Mucosa of descending colon (tissue), 3 donors: Measurements from ENCODE around the gene PSAPL1. TPM values are rescaled to one million over a fixed set of nuclear protein-coding genes. Genes with fewer than 3 reads are reported as not detected.
A peak's percentile ranks its signal among the peaks of the same experiment; 100 is the strongest.

Experiments used
- ATAC-seq: fragments of 200-7000 bp; cut with Tn5 transposase; one replicate; pipeline ENCODE4 v1.9.1; 2020; ENCODE audit warnings: mild to moderate bottlenecking, moderate library complexity
- DNase-seq, 3 donors: peaks; one replicate each; pipeline ENCODE4 v3.0.0-alpha.2; 2020
- H3K36me3 ChIP-seq: fragments of 200-600 bp; one replicate; pipeline ENCODE4 v1.8.0; 2021; ENCODE audit warnings: low read depth, mild to moderate bottlenecking
- H3K4me1 ChIP-seq: fragments of 200-600 bp; one replicate; pipeline ENCODE4 v1.8.0; 2021; ENCODE audit warnings: low read depth, mild to moderate bottlenecking
- H3K4me3 ChIP-seq: fragments of 200-600 bp; one replicate; pipeline ENCODE4 v1.8.0; 2021; ENCODE audit warnings: mild to moderate bottlenecking
- H3K9me3 ChIP-seq: fragments of 200-600 bp; one replicate; pipeline ENCODE4 v1.8.0; 2021; ENCODE audit warnings: mild to moderate bottlenecking
- CTCF ChIP-seq: fragments of 200-600 bp; IDR thresholded peaks from one replicate; pipeline ENCODE4 v1.8.0; 2022; ENCODE audit warnings: antibody characterized with exemption, mild to moderate bottlenecking
- intact Hi-C, 2 donors: fragments of 100-400 bp; cut with DNase I in 1 of 2; cut with micrococcal nuclease in 1 of 2; formaldehyde crosslinking; loops; one replicate each; pipeline versions ENCODE4 v1.11.0 to v1.11.1; 2022; cut with DNase I, micrococcal nuclease
- long read RNA-seq, 2 donors: library from polyadenylated mRNA; unstranded; transcript quantifications; one replicate each; pipeline ENCODE4 v2.0.0, GENCODE V29; 2019 to 2021
- total RNA-seq, 3 donors: library from RNA; stranded (reverse); fragmentation: NEBNext Ultra II Directional in 2 of 3; extraction: Animal tissue kit (Norgen Biotek cat#: 25700) in 2 of 3; gene quantifications; one replicate each; pipeline versions ENCODE4 v1.2.1 to v1.2.4, GENCODE V29; 2021 to 2023
- donor health status: DM: no; HTN: no; CAD: no; lungs with moderate emphysema.
- donor health status: DM: no; HTN: no; CAD: no.
- donor health status: DM: no; HTN: yes; CAD: no.

Gene PSAPL1
- total RNA-seq: not detected
- long read RNA-seq, donor 1: 0 reads
- long read RNA-seq, donor 2: 0 reads

GRCh38 chr4:7434766-7435150 is at the start of gene PSAPL1:
TSS of gene PSAPL1 (minus strand) at chr4:7434930. CDS start at chr4:7434879, 51 bp downstream.
- Histone ChIP-seq H3K9me3 (no peaks in the 10 kb centered on the region), H3K4me3 (no peak within 1 kb of the TSS), H3K36me3 (no peaks in the 10 kb centered on the region), H3K4me1 (no peaks in the 10 kb centered on the region)
- ATAC-seq (peak; percentile 87), DNase-seq (peak; percentile 30 to 59 (median 55))
- intact Hi-C loops: no loop called here
- no peak for TF ChIP-seq CTCF

- ATAC-seq: no peak
- Histone ChIP-seq H3K4me3 (no peak overlapping the region), H3K4me1 (no peaks in the 10 kb centered on the region), H3K36me3 (no peaks in the 10 kb centered on the region), H3K9me3 (no peaks in the 10 kb centered on the region)
- DNase-seq: no peak
- TF ChIP-seq CTCF: no peak
- intact Hi-C loops: no loop called here
These were observed 46.5 kb upstream of the PSAPL1 start for GRCh38 chr4:7481227-7481626.

- intact Hi-C loops: no loop called here
These were observed 45.7 kb upstream of the PSAPL1 start for GRCh38 chr4:7480423-7480822.

GRCh38 chr4:7478665-7479064 is 43.9 kb upstream of the PSAPL1 start:
- no peak for ATAC-seq
- H3K4me1 ChIP-seq: no peaks in the 10 kb centered on the region
- intact Hi-C loops: no loop called here

More at GRCh38 chr4:7480423-7480822, 45.7 kb upstream of the PSAPL1 start:
- Histone ChIP-seq H3K36me3 (no peaks in the 10 kb centered on the region), H3K4me1 (no peaks in the 10 kb centered on the region), H3K4me3 (no peak overlapping the region), H3K9me3 (no peaks in the 10 kb centered on the region)
- no peak for ATAC-seq
- no peak for DNase-seq
- TF ChIP-seq CTCF: no peak

GRCh38 chr4:7477695-7478094 is 43.0 kb upstream of the PSAPL1 start:
- intact Hi-C loops: no loop called here
- TF ChIP-seq CTCF: no peak
- DNase-seq (no peak), ATAC-seq (no peak)
- H3K36me3 ChIP-seq: no peaks in the 10 kb centered on the region
- no peak overlapping the region for H3K4me3 ChIP-seq
- H3K9me3 ChIP-seq: no peaks in the 10 kb centered on the region
- no peaks in the 10 kb centered on the region for H3K4me1 ChIP-seq

More at GRCh38 chr4:7478665-7479064, 43.9 kb upstream of the PSAPL1 start:
- no peak for DNase-seq
- Histone ChIP-seq H3K36me3 (no peaks in the 10 kb centered on the region), H3K4me3 (no peak overlapping the region), H3K9me3 (no peaks in the 10 kb centered on the region)
- no peak for TF ChIP-seq CTCF

GRCh38 chr4:7476820-7477219 is 42.1 kb upstream of the PSAPL1 start:
- Histone ChIP-seq H3K36me3 (no peaks in the 10 kb centered on the region), H3K9me3 (no peaks in the 10 kb centered on the region), H3K4me1 (no peaks in the 10 kb centered on the region), H3K4me3 (no peak overlapping the region)
- DNase-seq (no peak), ATAC-seq (no peak)
- intact Hi-C loops: no loop called here
- TF ChIP-seq CTCF: no peak
